ENCODE measurements around the gene RECQL. TPM values are rescaled to one million over a fixed set of nuclear protein-coding genes. Genes with fewer than 3 reads are reported as not detected.

Gene RECQL
- total and polyA plus RNA-seq, 2 of the 8 experiments (the other 6 are each of a cell fraction or from before 2014, with no cell fraction given) = 8.1 to 40.3 TPM

- TF ChIP-seq CHD7 (IDR thresholded peaks at IDR 0.05; ENCODE audit: insufficient replicate concordance, low read length) = no peak
- no peak for TF ChIP-seq USF2 (IDR thresholded peaks at IDR 0.05; ENCODE audit: low read length)
- TF ChIP-seq RAD21 (IDR thresholded peaks at IDR 0.05 in 1 of 2, conservative IDR thresholded peaks at IDR 0.05 in 1 of 2; ENCODE audit: low read depth in 2 of 2, low read length in 2 of 2) = 0 out of 4 replicates have a peak, but pooled peaks of 1 of the 2 experiments have one; percentile 1
- TF ChIP-seq TAF7 (optimal IDR thresholded peaks at IDR 0.05; ENCODE audit: borderline replicate concordance, low read depth, low read length) = no peak
- peak; percentile 62; the same call in 1 of the 2 replicates for TF ChIP-seq TBP (IDR thresholded peaks at IDR 0.05; ENCODE audit: low read depth, low read length)
- no peak for TF ChIP-seq CHD2 (IDR thresholded peaks at IDR 0.05; ENCODE audit: low read length)
Observed at GRCh38 chr12:21527451-21528180, 26.2 kb upstream of the RECQL start (continued).

All from H1 (cell line).